Upper lobe of left lung (tissue), 4 donors: ENCODE data around the gene SERINC3.
"Not testable (repeated sequence)": the region's sequence is repeated elsewhere in the genome, so short reads cannot be mapped to it uniquely, and the experiment has no call there.

Experiments used
- CTCF ChIP-seq, 6 experiments: fragments of 450-650 bp in 4 of 6; fragments of 200-600 bp in 2 of 6; sonication (generic) in 2 of 6; IDR thresholded peaks; one replicate each; pipeline ENCODE4 v1.5.1; 2016 to 2019; ENCODE audit warnings: antibody characterized with exemption in 6 of 6
- POLR2A ChIP-seq, 4 donors: fragments of 450-650 bp; IDR thresholded peaks; one replicate each; pipeline ENCODE4 v1.5.1; 2016 to 2017; ENCODE audit warnings: antibody characterized with exemption in 4 of 4, mild to moderate bottlenecking in 2 of 4

- not testable (repeated sequence) for TF ChIP-seq CTCF, POLR2A (IDR thresholded peaks at IDR 0.05)
Measured at GRCh38 chr20:44472283-44472682, 49.6 kb downstream of the SERINC3 start.
